H9 (cell line): ENCODE data around the gene PRR33. TPM values are rescaled to one million over a fixed set of nuclear protein-coding genes. Genes with fewer than 3 reads are reported as not detected.
A peak's percentile ranks its signal among the peaks of the same experiment; 100 is the strongest.

Experiments used
- DNase-seq: peaks from one replicate; pipeline ENCODE4 v3.0.0-alpha.2; 2017
- H2AFZ ChIP-seq: one replicate; pipeline ENCODE4 v1.6.1; 2013; ENCODE audit warnings: mild to moderate bottlenecking, low read length, control low read depth, moderate library complexity
- H2AK5ac ChIP-seq: 2 replicates; pipeline ENCODE4 v1.6.1; 2013; ENCODE audit warnings: low read length, control low read depth, mixed read lengths; ENCODE audit not compliant: insufficient read length
- H2BK120ac ChIP-seq: one replicate; pipeline ENCODE4 v1.6.1; 2013; ENCODE audit warnings: low read depth, mild to moderate bottlenecking, low read length, control low read depth, inconsistent platforms; ENCODE audit not compliant: poor library complexity, severe bottlenecking
- H2BK12ac ChIP-seq: 2 replicates; pipeline ENCODE4 v1.6.1; 2013; ENCODE audit warnings: low read length, control low read depth, mixed read lengths, low read depth; ENCODE audit not compliant: insufficient read length
- H2BK15ac ChIP-seq: 2 replicates; pipeline ENCODE4 v1.6.1; 2013; ENCODE audit warnings: low read depth, low read length, control low read depth
- H2BK20ac ChIP-seq: one replicate; pipeline ENCODE4 v1.6.1; 2013; ENCODE audit warnings: low read depth, mild to moderate bottlenecking, low read length, control low read depth, inconsistent platforms; ENCODE audit not compliant: poor library complexity, severe bottlenecking
- H2BK5ac ChIP-seq: 2 replicates; pipeline ENCODE4 v1.6.1; 2013; ENCODE audit warnings: low read length, control low read depth, mixed read lengths; ENCODE audit not compliant: insufficient read length
- H3K14ac ChIP-seq: 2 replicates; pipeline ENCODE4 v1.6.1; 2013; ENCODE audit warnings: low read length, control low read depth; ENCODE audit not compliant: insufficient read depth
- H3K18ac ChIP-seq: 2 replicates; pipeline ENCODE4 v1.6.1; 2013; ENCODE audit warnings: low read depth, mild to moderate bottlenecking, mixed read lengths, low read length, control low read depth; ENCODE audit not compliant: insufficient read length
- H3K23ac ChIP-seq: 2 replicates; pipeline ENCODE4 v1.6.1; 2013; ENCODE audit warnings: low read length, control low read depth, mixed read lengths, low read depth; ENCODE audit not compliant: insufficient read length
- H3K23me2 ChIP-seq: 2 replicates; pipeline ENCODE4 v1.6.1; 2013; ENCODE audit warnings: low read depth, mild to moderate bottlenecking, mixed read lengths, low read length, control low read depth; ENCODE audit not compliant: insufficient read length, poor library complexity, severe bottlenecking
- H3K27ac ChIP-seq: 2 replicates; pipeline ENCODE4 v1.5.1; 2013; ENCODE audit warnings: low read length, control low read depth, mixed read lengths, low read depth; ENCODE audit not compliant: insufficient read length
- H3K27me3 ChIP-seq: 2 replicates; pipeline ENCODE4 v1.6.1; 2013; ENCODE audit warnings: low read length, control low read depth, inconsistent platforms; ENCODE audit not compliant: insufficient read depth
- H3K4ac ChIP-seq: 2 replicates; pipeline ENCODE4 v1.6.1; 2013; ENCODE audit warnings: low read depth, mild to moderate bottlenecking, control low read depth, inconsistent platforms, low read length, moderate library complexity
- H3K4me1 ChIP-seq: 2 replicates; pipeline ENCODE4 v1.6.1; 2013; ENCODE audit warnings: low read length, control low read depth, inconsistent platforms; ENCODE audit not compliant: insufficient read depth
- H3K4me2 ChIP-seq: 2 replicates; pipeline ENCODE4 v1.6.1; 2013; ENCODE audit warnings: low read length, control low read depth, mixed read lengths; ENCODE audit not compliant: insufficient read length, insufficient read depth
- H3K56ac ChIP-seq: 2 replicates; pipeline ENCODE4 v1.6.1; 2013; ENCODE audit warnings: low read depth, mild to moderate bottlenecking, mixed read lengths, low read length, control low read depth; ENCODE audit not compliant: insufficient read length
- H3K79me1 ChIP-seq: 2 replicates; pipeline ENCODE4 v1.6.1; 2013; ENCODE audit warnings: low read depth, mild to moderate bottlenecking, moderate library complexity, low read length, control low read depth, inconsistent platforms; ENCODE audit not compliant: insufficient read depth, poor library complexity, severe bottlenecking
- H3K79me2 ChIP-seq: 2 replicates; pipeline ENCODE4 v1.6.1; 2013; ENCODE audit warnings: low read length, control low read depth, inconsistent platforms; ENCODE audit not compliant: insufficient read depth
- H3K9ac ChIP-seq: 2 replicates; pipeline ENCODE4 v1.6.1; 2013; ENCODE audit warnings: low read length, control low read depth, mixed read lengths; ENCODE audit not compliant: insufficient read length; ENCODE audit errors: extremely low read depth
- H3K9me3 ChIP-seq: one replicate; pipeline ENCODE4 v1.6.1; 2013; ENCODE audit warnings: low read depth, low read length, inconsistent platforms; ENCODE audit not compliant: control insufficient read depth
- H3T11ph ChIP-seq: one replicate; pipeline ENCODE4 v1.6.1; 2013; ENCODE audit warnings: mild to moderate bottlenecking, low read length, control low read depth, inconsistent platforms
- H4K20me1 ChIP-seq: one replicate; pipeline ENCODE4 v1.6.1; 2013; ENCODE audit not compliant: control insufficient read depth, insufficient read length, insufficient read depth
- H4K5ac ChIP-seq: 2 replicates; pipeline ENCODE4 v1.6.1; 2013; ENCODE audit warnings: low read depth, mild to moderate bottlenecking, mixed read lengths, low read length, control low read depth; ENCODE audit not compliant: insufficient read length
- H4K8ac ChIP-seq: replicated peaks from 2 replicates; pipeline ENCODE4 v1.6.1; 2013; ENCODE audit warnings: low read length, control low read depth, mixed read lengths, low read depth; ENCODE audit not compliant: insufficient read length
- H4K91ac ChIP-seq: 2 replicates; pipeline ENCODE4 v1.6.1; 2013; ENCODE audit warnings: low read depth, mild to moderate bottlenecking, moderate library complexity, mixed read lengths, low read length, control low read depth; ENCODE audit not compliant: insufficient read length
- H3K27ac Mint-ChIP-seq, 3 experiments: 2 replicates in 2 of 3; 3 replicates in 1 of 3; pipeline ENCODE4 v1.8.0; 2020 to 2021; ENCODE audit warnings: mixed read lengths in 3 of 3, mild to moderate bottlenecking in 1 of 3, moderate library complexity in 1 of 3
- H3K27me3 Mint-ChIP-seq: 2 replicates; pipeline ENCODE4 v1.8.0; 2021; ENCODE audit warnings: low read depth, mild to moderate bottlenecking, moderate library complexity, mixed read lengths
- H3K36me3 Mint-ChIP-seq, 3 experiments: 2 replicates in 2 of 3; 3 replicates in 1 of 3; pipeline ENCODE4 v1.8.0; 2020 to 2021; ENCODE audit warnings: low read depth in 3 of 3, mixed read lengths in 3 of 3; ENCODE audit not compliant: insufficient read depth in 1 of 3
- H3K4me1 Mint-ChIP-seq, 2 experiments: 2 replicates each; pipeline ENCODE4 v1.8.0; 2020; ENCODE audit warnings: mixed read lengths in 2 of 2
- H3K4me3 Mint-ChIP-seq, 2 experiments: 2 replicates in 1 of 2; 3 replicates in 1 of 2; pipeline ENCODE4 v1.8.0; 2020 to 2021; ENCODE audit warnings: mild to moderate bottlenecking in 2 of 2, mixed read lengths in 2 of 2, moderate library complexity in 1 of 2
- H3K9me3 Mint-ChIP-seq, 2 experiments: 2 replicates in 1 of 2; 3 replicates in 1 of 2; pipeline ENCODE4 v1.8.0; 2020; ENCODE audit warnings: mild to moderate bottlenecking in 2 of 2, mixed read lengths in 2 of 2, moderate library complexity in 1 of 2
- CTCF ChIP-seq: fragments of 200-600 bp; sonication (generic); conservative IDR thresholded peaks from 3 replicates; pipeline ENCODE4 v1.8.0; 2021; ENCODE audit warnings: antibody characterized with exemption, mild to moderate bottlenecking
- WGBS: extraction: QIAGEN DNeasy Blood & Tissue Kit; methylation state at CpG from one replicate; pipeline ENCODE4 v1.1.7; 2013; ENCODE audit warnings: missing lambda C conversion rate, low lambda C conversion rate, mixed read lengths; ENCODE audit not compliant: insufficient read length; ENCODE audit errors: extremely low coverage; 5-methylcytosine and 5-hydroxymethylcytosine counted together
- total RNA-seq: library from RNA; stranded (reverse); gene quantifications from 2 replicates; pipeline ENCODE4 v1.2.1, GENCODE V29; 2021

PRR33 gene
- total RNA-seq, 1 experiment from 2014 or later: not detected

- Histone ChIP-seq H3K4me2 (no peak overlapping the region), H2BK120ac (no peak overlapping the region), H3K23ac (no peak overlapping the region), H4K20me1 (no peaks in the 10 kb centered on the region), H3K14ac (no peak overlapping the region), H4K91ac (no peak overlapping the region), H3K79me2 (no peaks in the 10 kb centered on the region), H4K8ac (no peak overlapping the region), H2BK20ac (no peak overlapping the region), H3K9me3 (no peaks in the 10 kb centered on the region), H4K5ac (no peak overlapping the region), H3K79me1 (no peaks in the 10 kb centered on the region), H2BK5ac (no peak overlapping the region), H3K4ac (no peak overlapping the region), H3K18ac (no peak overlapping the region), H3T11ph (no peak overlapping the region), H3K56ac (no peak overlapping the region), H3K27me3 (no peaks in the 10 kb centered on the region), H2BK12ac (no peak overlapping the region), H2AK5ac (no peak overlapping the region), H3K23me2 (no peaks in the 10 kb centered on the region), H2AFZ (no peak overlapping the region), H3K4me1 (no peaks in the 10 kb centered on the region), H2BK15ac (no peak overlapping the region), H3K9ac (no peak overlapping the region), H3K27ac (no peak overlapping the region)
- no peaks in the 10 kb centered on the region for H3K36me3 Mint-ChIP-seq
- H3K4me1 Mint-ChIP-seq: peaks cover 3 to 6% of the 10 kb centered on the region in 2 experiments; a peak in 3 of 4 replicates
- H3K4me3 Mint-ChIP-seq: no peak overlapping the region
- DNase-seq: no peak
- TF ChIP-seq CTCF: no peak
- no peaks in the 10 kb centered on the region; a peak in 1 of 5 replicates for H3K9me3 Mint-ChIP-seq
- no CpG with 5 or more reads among the region's 18 CpGs for WGBS
- peaks cover 15% of the 10 kb centered on the region for H3K27me3 Mint-ChIP-seq
- H3K27ac Mint-ChIP-seq: peak overlapping the region in 1 of 3 experiments; percentile 76; a peak in 1 of 7 replicates
These were observed 30.0 kb upstream of the PRR33 start for GRCh38 chr11:1921574-1922141.
